ENCODE data around the gene DPP3.

- TF ChIP-seq CTCF (IDR thresholded peaks at IDR 0.05) = no peak
- TF ChIP-seq POLR2A (IDR thresholded peaks at IDR 0.05) = no peak
These were observed 11.5 kb upstream of the DPP3 start for GRCh38 chr11:66468691-66469090.

Data from lower leg skin (tissue), 3 donors.